ENCODE measurements around the gene NPAT.
"Not testable (repeated sequence)": the region's sequence is repeated elsewhere in the genome, so short reads cannot be mapped to it uniquely, and the experiment has no call there.

NPAT gene

DNA sequence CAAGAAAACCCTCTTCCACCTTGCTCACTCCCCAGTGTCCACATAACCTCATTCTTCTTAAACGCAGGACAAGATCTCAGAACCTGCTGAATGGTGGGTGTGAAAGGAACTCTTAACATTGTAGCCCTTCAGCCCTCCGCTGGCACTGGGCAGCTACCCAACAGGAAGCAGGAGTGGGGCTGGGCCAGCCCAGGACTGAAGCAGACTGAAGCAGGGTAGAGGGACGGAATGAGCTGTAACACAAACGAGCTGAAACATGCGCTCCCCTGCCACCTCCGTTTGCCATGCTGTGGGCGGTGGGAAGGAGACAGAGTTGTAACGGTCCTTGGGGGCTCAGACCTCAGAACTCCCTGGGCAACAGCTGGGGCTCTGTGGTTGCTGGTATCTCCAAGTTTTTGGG, 23.6 kb downstream of the NPAT start:
- no peak for DNase-seq (ENCODE audit: low read depth)
- TF ChIP-seq, protein P1, sequence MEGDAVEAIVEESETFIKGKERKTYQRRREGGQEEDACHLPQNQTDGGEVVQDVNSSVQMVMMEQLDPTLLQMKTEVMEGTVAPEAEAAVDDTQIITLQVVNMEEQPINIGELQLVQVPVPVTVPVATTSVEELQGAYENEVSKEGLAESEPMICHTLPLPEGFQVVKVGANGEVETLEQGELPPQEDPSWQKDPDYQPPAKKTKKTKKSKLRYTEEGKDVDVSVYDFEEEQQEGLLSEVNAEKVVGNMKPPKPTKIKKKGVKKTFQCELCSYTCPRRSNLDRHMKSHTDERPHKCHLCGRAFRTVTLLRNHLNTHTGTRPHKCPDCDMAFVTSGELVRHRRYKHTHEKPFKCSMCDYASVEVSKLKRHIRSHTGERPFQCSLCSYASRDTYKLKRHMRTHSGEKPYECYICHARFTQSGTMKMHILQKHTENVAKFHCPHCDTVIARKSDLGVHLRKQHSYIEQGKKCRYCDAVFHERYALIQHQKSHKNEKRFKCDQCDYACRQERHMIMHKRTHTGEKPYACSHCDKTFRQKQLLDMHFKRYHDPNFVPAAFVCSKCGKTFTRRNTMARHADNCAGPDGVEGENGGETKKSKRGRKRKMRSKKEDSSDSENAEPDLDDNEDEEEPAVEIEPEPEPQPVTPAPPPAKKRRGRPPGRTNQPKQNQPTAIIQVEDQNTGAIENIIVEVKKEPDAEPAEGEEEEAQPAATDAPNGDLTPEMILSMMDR (conservative IDR thresholded peaks at IDR 0.05; ENCODE audit: low read length) = no peak
- H3K4me3 ChIP-seq (ENCODE audit: low read length) = no peak overlapping the region

GRCh38 chr11:108197351-108197750, 25.1 kb downstream of the NPAT start:
- H3K4me3 ChIP-seq (ENCODE audit: low read length) = no peak overlapping the region
- TF ChIP-seq, protein P1 (conservative IDR thresholded peaks at IDR 0.05; ENCODE audit: low read length) = no peak
- no peak for DNase-seq (ENCODE audit: low read depth)

- H3K4me3 ChIP-seq (ENCODE audit: low read length) = no peak overlapping the region
- TF ChIP-seq, protein P1 (conservative IDR thresholded peaks at IDR 0.05; ENCODE audit: low read length) = no peak
- no peak for DNase-seq (ENCODE audit: low read depth)
Observed at GRCh38 chr11:108196901-108197300, 25.5 kb downstream of the NPAT start.

GRCh38 chr11:108193725-108194124, 28.7 kb downstream of the NPAT start:
- H3K4me3 ChIP-seq (ENCODE audit: low read length) = no peak overlapping the region
- TF ChIP-seq, protein P1 (conservative IDR thresholded peaks at IDR 0.05; ENCODE audit: low read length) = no peak
- no peak for DNase-seq (ENCODE audit: low read depth)

GRCh38 chr11:108177570-108177969, 44.9 kb downstream of the NPAT start:
- no peak overlapping the region for H3K4me3 ChIP-seq (ENCODE audit: low read length)
- no peak for DNase-seq (ENCODE audit: low read depth)
- TF ChIP-seq, protein P1 (conservative IDR thresholded peaks at IDR 0.05; ENCODE audit: low read length) = no peak

DNA sequence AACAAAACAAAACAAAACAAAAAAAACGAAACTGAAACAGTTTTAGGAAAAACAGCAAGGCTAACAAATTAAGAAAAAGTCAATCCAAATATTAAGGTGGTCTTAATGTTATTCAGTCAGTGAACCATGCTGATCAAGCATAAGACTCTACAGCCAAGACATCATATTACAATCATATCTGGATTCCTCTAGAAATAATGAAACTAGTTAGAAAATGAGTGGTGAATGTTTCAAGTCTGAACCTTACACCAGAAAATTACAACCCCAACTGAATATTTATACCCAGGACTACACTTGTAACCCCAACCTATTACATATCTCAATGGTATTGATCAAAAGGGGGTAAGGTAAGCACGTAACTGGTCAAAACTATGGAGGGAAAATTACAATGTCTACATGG, 52.3 kb downstream of the NPAT start:
- no peak for DNase-seq (ENCODE audit: low read depth)
- H3K4me3 ChIP-seq (ENCODE audit: low read length) = no peak overlapping the region
- TF ChIP-seq, protein P1 (conservative IDR thresholded peaks at IDR 0.05; ENCODE audit: low read length) = no peak

GRCh38 chr11:108167624-108168023, 54.8 kb downstream of the NPAT start:
- TF ChIP-seq, protein P1 (conservative IDR thresholded peaks at IDR 0.05; ENCODE audit: low read length) = no peak
- no peak for DNase-seq (ENCODE audit: low read depth)
- H3K4me3 ChIP-seq (ENCODE audit: low read length) = no peak overlapping the region

DNA sequence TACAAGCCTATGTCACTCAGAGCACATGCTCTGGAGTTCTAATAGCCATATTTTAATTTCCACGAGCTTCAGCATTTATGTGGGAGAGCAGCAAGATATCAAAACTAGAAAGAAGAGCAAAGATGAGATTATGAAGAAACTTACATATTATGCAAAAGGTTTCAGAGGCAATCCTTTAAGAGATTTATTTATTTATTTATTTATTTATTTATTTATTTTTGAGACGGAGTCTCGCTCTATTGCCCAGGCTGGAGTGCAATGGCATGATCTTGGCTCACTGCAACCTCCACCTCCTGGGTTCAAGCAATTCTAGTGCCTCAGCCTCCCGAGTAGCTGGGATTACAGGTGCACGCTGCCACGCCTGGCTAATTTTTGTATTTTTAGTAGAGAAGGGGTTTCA, 59.6 kb downstream of the NPAT start:
- not testable (repeated sequence) for H3K4me3 ChIP-seq (ENCODE audit: low read length); DNase-seq (ENCODE audit: low read depth)

Measured in AG10803 (cell line).